Measurements from ENCODE around the gene TMC7.

The TMC7 gene

DNA sequence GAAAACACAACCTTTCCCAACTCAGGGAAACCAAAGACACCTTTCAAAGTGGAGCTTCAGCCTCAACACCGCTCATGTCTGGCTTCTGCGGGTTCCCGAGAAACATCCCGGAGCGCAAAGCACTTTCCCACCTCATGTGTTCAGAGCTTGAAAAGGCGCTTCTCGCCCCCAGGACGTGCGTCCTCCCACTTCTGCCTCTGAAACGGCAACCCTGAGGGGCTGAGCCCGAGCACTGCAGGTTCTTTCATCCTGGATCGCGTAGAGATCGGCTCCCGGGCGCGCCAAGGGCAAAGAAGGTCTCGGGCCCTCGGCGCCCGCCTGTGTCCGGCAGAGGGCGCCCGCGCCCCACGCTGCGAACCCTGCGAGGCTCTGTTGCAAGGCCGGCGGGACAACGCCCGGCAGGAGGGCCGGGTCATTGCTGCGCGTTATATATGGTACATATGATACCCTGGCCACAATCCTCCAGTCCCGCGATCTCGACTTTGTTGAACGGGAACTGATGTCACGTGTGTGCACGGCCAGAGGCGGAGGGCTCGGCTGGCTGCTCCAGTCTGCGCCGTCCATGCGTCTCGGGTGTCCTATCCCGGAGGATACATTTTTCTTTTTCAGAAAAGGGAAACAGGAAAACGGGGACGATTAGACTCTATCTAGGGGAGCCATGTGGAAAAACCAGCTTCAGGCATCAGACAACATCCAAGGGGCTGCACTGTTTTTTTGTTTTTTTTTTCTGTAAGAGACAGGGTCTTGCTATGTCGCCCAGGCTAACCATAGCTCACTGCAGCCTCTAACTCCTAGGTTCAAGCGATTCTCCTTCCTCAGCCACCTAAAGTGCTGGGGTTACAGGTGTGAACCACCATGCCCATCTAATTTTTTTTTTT, 102.8 kb downstream of the TMC7 start:
- in situ Hi-C loops (cut with MboI; ENCODE audit: low sequenced_read_pairs) = no loop called here

- in situ Hi-C loops (cut with MboI; ENCODE audit: low sequenced_read_pairs) = no loop called here
Measured at GRCh38 chr16:19088341-19088916, 104.7 kb downstream of the TMC7 start.

- in situ Hi-C loops (cut with MboI; ENCODE audit: low sequenced_read_pairs) = no loop called here
Measured at GRCh38 chr16:19089410-19089955, 105.7 kb downstream of the TMC7 start.

GRCh38 chr16:19090916-19091315, 107.2 kb downstream of the TMC7 start:
- in situ Hi-C loops (cut with MboI; ENCODE audit: low sequenced_read_pairs) = loop anchor here (10.0 kb wide), 1 partner anchor 284 kb away; no protein-coding TSS in a partner anchor

- in situ Hi-C loops (cut with MboI; ENCODE audit: low sequenced_read_pairs) = loop anchor here (10.0 kb wide), 1 partner anchor 282 kb away; no protein-coding TSS in a partner anchor
Measured at GRCh38 chr16:19092653-19093410, 109.1 kb downstream of the TMC7 start.

DNA sequence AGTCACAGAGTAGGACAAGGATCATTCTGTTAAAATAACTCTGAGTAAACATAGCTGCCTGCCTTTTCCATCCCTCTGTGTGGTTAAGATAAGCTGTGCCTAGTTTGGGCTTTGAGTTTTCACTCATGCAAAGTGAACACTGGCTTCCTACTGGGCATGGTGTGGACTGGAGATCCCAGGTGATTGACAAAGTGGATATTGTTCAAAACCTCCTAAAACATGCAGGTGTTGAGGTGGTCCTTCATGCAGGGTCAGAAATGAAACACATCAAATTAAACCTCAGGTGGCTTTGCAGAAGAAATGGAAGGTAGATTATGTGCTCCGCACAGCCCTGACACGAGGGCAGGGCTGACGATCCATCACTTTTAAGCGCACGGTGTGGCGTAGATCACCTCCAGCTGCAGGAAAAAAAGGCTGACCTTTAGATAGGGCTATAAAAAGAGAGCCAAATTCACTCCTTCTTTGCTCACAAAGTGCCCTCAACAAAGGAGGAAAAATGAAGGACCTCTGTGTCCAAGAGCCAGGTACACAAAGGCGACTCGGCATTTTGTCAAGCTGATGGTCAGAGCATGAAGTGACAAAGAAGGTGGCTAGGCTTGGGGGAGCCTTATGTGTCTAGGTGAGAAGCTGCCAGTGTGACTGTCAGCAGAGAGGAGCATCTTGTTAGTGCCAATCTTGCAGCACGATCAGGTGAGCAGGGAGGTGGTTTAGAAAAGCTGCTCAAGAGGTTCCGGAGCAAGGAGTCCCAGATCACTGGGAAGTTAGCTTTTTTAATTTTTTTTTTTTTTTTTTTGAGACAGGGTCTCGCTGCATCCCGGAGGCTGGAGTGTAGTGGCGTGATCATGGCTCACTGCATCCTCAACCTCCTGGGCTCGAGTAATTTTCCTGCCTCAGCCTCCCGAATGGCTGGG, 110.2 kb downstream of the TMC7 start:
- in situ Hi-C loops (cut with MboI; ENCODE audit: low sequenced_read_pairs) = loop anchor here (10.0 kb wide), 1 partner anchor 281 kb away; no protein-coding TSS in a partner anchor

DNA sequence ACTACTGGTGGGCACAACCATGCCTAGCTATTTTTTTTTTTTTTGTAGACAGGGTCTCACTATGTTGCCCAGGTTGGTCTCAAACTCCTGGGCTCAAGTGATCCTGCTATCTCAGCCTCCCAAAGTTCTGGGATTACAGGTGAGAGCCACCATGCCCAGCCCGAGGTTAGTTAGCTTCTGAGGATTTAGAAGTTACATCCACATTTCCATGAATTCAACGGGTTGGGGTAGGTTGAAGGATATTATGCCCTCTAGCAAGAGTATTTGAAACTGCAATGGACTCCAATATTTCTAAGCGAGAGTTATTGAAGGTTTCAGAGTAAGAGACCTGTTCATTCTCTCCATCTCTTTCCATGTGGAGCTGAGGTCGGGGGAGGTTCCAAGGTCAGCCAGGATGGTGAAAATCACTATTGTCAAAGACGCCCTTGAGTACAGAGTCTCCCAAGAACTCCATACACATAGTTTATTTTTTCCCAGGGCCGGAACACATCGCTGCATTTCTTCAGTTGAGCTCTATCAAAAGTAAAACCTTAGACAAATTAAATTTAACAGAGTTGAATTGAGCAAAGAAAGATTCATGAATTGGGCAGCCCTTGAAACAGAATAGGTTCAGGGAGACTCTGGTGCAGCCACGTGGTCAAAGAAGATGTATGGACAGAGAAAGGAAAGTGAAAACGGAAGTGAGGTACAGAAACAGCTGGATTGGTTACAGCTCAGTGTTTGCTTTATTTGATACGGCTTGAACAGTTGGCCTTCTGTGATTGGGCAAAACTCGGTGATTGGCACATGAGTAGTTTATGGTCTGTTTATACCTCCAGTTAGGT, 111.0 kb downstream of the TMC7 start:
- in situ Hi-C loops (cut with MboI; ENCODE audit: low sequenced_read_pairs) = loop anchor here (10.0 kb wide), 1 partner anchor 280 kb away; no protein-coding TSS in a partner anchor

- in situ Hi-C loops (cut with MboI; ENCODE audit: low sequenced_read_pairs) = loop anchor here (10.0 kb wide), 1 partner anchor 279 kb away; no protein-coding TSS in a partner anchor
Measured at GRCh38 chr16:19095654-19096053, 111.9 kb downstream of the TMC7 start.

- in situ Hi-C loops (cut with MboI; ENCODE audit: low sequenced_read_pairs) = loop anchor here (10.0 kb wide), 1 partner anchor 277 kb away; no protein-coding TSS in a partner anchor
Measured at GRCh38 chr16:19098173-19098572, 114.4 kb downstream of the TMC7 start.

DNA sequence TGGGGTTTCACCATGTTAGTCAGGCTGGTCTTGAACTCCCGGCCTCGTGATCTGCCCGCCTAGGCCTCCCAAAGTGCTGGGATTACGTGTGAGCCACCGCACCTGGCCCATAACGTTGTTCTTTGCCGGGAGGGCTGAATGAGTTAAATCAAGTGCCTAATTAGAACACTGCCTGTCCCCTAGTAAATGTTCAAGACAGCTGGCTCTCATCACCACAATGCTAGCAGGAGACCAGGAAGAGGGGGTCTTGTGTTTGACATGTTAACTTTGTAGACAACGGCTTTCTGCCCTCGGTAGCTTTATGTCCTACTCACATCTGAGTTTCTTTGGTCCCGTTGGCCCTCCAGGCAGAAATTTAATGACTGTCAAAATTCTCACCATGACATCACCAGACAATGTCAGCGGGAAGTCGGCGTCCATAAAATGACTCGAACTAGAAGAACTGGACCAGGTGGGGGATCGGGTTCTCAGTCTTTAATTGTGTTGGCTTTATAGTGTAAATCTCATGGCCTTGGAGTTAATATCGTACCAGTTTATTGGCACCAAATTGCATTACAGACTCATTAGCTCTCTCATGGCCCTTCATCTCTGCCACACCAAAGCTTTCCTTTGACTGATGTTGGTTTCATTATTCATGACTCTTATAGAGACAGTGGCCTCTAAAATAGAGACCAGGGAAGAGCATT, 118.6 kb downstream of the TMC7 start:
- in situ Hi-C loops (cut with MboI; ENCODE audit: low sequenced_read_pairs) = no loop called here

DNA sequence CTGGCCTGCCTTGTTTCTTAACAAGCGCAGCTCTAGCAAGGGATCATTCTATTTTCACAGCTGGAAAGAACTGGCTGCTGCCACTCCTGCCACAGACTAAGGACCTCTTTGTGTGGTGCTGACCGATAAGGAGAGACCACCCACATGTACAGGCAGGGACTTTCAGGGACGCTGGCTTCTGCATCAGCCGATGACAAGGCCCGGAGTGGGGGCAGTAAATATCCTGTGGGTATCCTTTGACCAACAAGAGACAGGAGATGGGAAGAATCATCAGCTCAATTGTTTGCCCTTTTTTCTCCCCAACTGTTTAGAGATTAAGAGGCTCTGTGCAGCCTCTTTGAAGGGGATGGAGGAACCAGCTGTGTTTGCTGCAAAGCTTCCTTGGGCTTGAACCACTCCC, 120.9 kb downstream of the TMC7 start:
- in situ Hi-C loops (cut with MboI; ENCODE audit: low sequenced_read_pairs) = no loop called here

GRCh38 chr16:19105131-19105530, 121.4 kb downstream of the TMC7 start:
- in situ Hi-C loops (cut with MboI; ENCODE audit: low sequenced_read_pairs) = no loop called here

- in situ Hi-C loops (cut with MboI; ENCODE audit: low sequenced_read_pairs) = no loop called here
Measured at GRCh38 chr16:19105891-19106624, 122.3 kb downstream of the TMC7 start.

- in situ Hi-C loops (cut with MboI; ENCODE audit: low sequenced_read_pairs) = no loop called here
Measured at GRCh38 chr16:19106625-19107020, 122.9 kb downstream of the TMC7 start.

DNA sequence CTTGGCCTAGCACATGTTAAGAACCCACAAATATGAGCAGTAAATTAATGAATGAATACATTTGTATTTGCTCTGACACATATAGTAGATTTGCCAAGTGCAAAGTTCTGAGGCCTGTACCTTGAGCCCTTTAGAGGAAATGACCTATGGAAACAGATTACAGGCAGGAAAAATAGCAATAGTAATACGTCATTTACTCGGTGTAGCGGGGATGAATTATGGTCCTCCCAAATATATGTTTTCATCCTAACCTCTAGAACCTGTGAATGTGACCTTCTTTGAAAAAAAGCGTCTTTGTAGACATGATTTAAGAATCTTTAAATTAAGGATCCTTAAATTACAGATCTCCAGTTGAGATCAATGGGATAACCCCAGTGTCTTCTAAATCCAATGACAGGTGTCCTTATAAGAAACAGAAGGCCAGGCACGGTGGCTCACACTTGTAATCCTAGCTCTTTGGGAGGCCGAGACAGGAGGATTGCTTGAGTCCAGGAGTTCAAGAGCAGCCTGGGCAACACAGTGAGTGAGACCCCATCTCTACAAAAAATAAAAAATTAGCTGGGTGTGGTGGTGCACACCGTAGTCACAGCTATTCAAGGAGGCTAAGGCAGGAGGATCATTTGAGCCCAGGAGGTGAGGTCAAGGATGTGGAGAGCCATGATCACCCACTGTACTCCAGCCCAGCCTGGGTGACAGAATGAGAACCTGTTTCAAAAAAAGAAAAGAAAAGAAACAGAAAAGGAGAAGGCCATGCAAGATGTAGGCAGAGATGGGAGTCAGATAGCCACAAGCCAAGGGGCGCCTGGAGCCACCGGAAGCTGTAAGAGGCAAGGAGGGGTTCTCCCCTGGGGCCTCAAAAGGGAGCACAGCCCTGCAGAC, 124.9 kb downstream of the TMC7 start:
- in situ Hi-C loops (cut with MboI; ENCODE audit: low sequenced_read_pairs) = no loop called here

DNA sequence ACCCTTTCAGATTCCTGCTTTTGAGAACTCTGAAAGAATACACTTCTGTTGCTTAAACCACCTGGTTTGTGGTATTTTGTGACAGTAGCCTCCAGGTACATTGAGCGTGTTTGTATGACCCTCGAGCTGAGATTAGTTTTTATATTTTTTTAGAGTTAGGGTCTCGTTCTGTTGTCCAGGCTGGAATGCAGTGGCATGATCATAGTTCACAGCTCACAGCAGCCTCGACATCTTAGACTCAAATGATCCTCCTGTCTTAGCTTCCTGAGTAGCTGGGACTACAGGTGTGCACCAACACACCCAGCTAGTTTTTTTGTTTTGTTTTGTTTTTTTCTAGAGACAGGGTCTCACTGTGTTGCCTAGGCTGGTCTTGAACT, 125.5 kb downstream of the TMC7 start:
- in situ Hi-C loops (cut with MboI; ENCODE audit: low sequenced_read_pairs) = no loop called here
